Rectal smooth muscle tissue (tissue), 1 donor: Measurements from ENCODE around the gene GNB5.
A peak's percentile ranks its signal among the peaks of the same experiment; 100 is the strongest.

Experiments
- H3K27ac ChIP-seq: one replicate; pipeline ENCODE4 v1.7.0; 2013; ENCODE audit warnings: low read depth, low read length, inconsistent platforms
- H3K27me3 ChIP-seq: one replicate; pipeline ENCODE4 v1.7.0; 2013; ENCODE audit warnings: low read length; ENCODE audit not compliant: control insufficient read depth, insufficient read depth
- H3K36me3 ChIP-seq: one replicate; pipeline ENCODE4 v1.7.0; 2013; ENCODE audit warnings: low read length; ENCODE audit not compliant: control insufficient read depth, insufficient read depth
- H3K4me1 ChIP-seq: one replicate; pipeline ENCODE4 v1.7.0; 2013; ENCODE audit warnings: low read length; ENCODE audit not compliant: control insufficient read depth, insufficient read depth
- H3K4me3 ChIP-seq: one replicate; pipeline ENCODE4 v1.7.0; 2013; ENCODE audit warnings: low read length
- H3K9ac ChIP-seq: one replicate; pipeline ENCODE4 v1.7.0; 2013; ENCODE audit warnings: low read length

Gene GNB5

DNA sequence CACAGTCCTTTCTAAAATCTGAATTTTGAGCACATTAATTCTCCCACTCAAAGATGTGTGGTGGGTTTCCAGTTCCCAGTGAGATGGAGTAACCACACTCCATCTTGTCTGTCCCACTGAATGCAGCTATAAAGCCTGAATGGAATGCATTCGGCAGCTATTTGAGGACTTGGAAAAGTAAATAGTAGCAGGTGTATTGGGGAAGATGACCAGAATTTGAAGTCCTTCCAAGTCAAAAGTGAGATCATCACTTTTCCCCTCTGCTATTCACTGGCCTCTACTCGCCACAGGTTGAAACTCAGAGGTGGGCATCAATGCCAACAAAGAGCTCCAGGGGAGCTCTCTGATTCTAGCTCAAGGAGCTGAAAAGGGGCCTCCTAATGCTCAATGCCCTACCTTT, 8.1 kb upstream of the GNB5 start:
- H3K9ac ChIP-seq, result no peak overlapping the region
- no peaks in the 10 kb centered on the region for H3K4me1 ChIP-seq
- no peaks in the 10 kb centered on the region for H3K27me3 ChIP-seq
- H3K36me3 ChIP-seq, result peaks cover 3% of the 10 kb centered on the region
- H3K4me3 ChIP-seq, result no peak overlapping the region
- H3K27ac ChIP-seq, result no peak overlapping the region

DNA sequence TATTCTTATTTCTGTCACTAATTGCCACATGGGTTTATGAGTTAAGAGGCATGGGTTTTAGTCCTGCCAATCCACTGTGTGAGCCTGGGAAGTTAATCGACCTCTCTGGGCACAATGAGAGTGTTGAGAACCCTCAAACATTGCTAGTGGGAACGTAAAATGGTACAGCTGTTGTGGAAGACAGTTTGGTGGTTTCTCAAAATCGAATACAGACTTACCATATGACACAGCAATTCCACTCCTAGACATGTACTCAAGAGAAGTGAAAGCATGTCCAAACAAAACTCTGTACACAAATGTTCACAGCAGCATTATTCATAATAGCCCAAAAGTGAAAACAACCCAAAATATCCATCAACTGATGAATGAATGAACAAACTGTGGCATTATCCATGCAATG, 5.7 kb upstream of the GNB5 start:
- Histone ChIP-seq H3K36me3 (peaks cover 3% of the 10 kb centered on the region), H3K27me3 (no peaks in the 10 kb centered on the region), H3K4me3 (no peak overlapping the region), H3K4me1 (no peaks in the 10 kb centered on the region), H3K27ac (no peak overlapping the region), H3K9ac (no peak overlapping the region)

DNA sequence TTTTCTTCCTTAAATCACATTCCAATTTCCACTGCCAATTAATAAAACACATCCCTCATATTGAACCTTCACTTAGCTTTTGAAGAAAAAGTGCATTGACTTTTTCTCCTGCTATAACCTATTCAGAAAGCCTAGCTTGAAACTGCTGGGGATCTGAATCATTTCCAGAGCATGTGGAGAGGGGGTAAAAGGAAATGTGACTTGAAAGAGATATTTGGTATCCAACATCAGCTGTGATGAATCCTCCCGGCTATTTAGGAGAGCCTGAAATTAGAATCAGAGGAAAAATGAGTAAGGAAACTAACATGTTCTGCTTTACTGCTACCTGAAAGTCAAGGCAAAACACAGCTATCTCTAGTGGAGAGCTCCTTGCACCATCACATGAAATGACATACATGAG, 2.6 kb upstream of the GNB5 start:
- H3K27me3 ChIP-seq, result no peaks in the 10 kb centered on the region
- no peaks in the 10 kb centered on the region for H3K4me1 ChIP-seq
- H3K4me3 ChIP-seq, result no peak overlapping the region
- no peak overlapping the region for H3K27ac ChIP-seq
- no peak overlapping the region for H3K9ac ChIP-seq
- H3K36me3 ChIP-seq, result peaks cover 3% of the 10 kb centered on the region

DNA sequence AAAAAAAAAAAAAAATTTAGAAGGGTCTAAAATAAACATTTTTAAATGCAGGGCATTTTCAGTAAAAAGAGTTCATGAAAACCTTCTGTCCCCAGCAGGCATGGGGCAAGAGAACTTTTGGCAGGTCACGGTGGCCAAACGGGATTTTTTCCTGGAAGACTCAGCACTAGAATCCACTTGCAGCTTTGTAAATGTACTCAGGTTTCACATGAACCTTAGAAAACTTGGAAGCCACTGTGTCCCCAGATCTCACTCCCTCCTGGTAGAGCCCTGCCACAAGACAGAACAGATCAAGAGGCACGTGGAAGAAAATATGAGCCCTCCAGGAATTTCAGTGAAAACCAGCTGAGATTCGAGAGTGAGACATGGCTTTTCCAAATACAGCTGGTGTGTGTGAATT, 2.1 kb upstream of the GNB5 start:
- no peaks in the 10 kb centered on the region for H3K27me3 ChIP-seq
- no peaks in the 10 kb centered on the region for H3K4me1 ChIP-seq
- no peak overlapping the region for H3K9ac ChIP-seq
- no peak overlapping the region for H3K4me3 ChIP-seq
- no peak overlapping the region for H3K27ac ChIP-seq
- peaks cover 3% of the 10 kb centered on the region for H3K36me3 ChIP-seq

DNA sequence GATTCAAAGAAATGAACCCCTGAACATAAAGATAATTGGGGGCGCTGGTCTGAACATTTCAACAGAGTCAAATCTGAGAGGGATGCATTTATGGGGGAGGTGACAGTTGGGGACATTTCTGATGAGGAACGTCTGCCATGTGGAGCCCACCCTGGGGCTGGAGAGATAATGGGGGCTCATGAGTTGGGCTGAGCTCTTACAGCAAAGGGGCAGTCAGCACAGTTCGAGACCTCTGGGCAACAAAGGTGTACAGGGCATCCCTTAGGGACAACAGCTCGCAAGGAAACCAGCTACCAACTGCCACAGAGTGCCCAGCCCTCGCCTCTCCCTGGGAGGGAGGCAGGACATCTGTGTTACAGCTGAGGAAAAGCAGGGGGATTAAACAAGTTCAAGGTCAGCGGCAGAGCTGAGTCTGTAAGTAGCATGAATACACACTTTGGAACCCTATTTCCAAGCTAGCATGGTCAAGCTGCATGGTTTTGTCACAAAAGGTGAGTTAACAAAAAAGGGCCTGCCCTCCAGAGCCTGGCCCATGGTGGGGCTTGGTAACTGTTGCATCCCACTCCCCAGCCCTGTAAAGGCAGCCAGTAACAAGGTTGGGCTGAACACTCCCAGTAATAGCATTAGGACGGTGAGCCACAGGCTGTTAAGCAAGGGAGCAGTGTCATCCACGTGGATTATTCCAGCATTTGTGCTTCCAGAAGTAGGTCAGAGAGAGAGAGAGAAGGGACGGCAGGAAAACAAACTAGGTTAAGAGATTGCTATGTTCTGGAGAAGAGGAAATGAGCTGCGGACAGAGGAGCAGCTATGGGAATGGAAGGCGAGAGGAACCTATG, 4.3 kb downstream of the GNB5 start:
- H3K9ac ChIP-seq, result no peak overlapping the region
- H3K27ac ChIP-seq, result peak overlapping the region; percentile 19
- H3K4me1 ChIP-seq, result no peaks in the 10 kb centered on the region
- H3K36me3 ChIP-seq, result no peaks in the 10 kb centered on the region
- H3K4me3 ChIP-seq, result no peak overlapping the region
- no peaks in the 10 kb centered on the region for H3K27me3 ChIP-seq

DNA sequence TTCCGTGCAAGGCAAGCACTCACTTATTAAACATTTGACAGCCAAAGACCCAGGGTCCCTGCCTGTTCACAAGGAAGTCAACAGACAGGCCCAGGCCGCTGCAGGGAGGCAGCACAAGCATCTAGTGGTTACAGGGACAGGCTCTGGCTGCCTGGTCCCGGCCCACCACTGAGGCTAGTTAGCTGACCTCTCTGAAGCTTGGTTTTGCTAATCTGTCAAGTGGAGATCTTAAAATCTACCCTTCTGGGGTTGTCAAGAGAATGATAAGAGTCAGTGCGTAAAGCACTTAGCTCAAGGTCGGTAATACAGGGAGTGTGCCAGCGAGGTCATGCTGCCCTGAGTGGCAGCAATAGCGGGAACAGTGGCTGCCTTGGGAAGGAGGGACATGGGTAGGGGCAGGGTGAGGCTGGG, 6.0 kb downstream of the GNB5 start:
- H3K27me3 ChIP-seq, result peaks cover under 1% of the 10 kb centered on the region
- H3K36me3 ChIP-seq, result no peaks in the 10 kb centered on the region
- no peak overlapping the region for H3K4me3 ChIP-seq
- no peak overlapping the region for H3K27ac ChIP-seq
- H3K9ac ChIP-seq, result no peak overlapping the region
- H3K4me1 ChIP-seq, result peaks cover 4% of the 10 kb centered on the region

DNA sequence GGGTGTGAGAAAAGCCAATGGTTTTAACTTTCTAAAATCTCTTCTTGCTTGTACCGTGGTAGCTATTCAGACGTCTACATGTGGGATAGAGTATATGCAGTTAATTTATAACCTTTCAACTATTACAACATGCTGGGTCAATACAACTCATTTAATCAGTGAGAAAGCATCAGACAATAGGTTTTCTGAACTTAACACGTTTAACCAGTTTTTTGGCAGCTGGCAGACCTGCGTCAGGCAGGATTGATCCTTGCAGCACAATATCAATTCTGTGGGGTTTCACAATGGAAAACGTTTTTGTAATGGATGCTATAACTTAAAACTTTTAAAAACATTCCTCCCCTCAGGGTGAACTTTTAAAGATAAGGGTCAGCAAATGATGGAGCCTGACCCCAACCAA, 6.5 kb downstream of the GNB5 start:
- H3K27ac ChIP-seq, result no peak overlapping the region
- H3K27me3 ChIP-seq, result peaks cover 3% of the 10 kb centered on the region
- no peak overlapping the region for H3K4me3 ChIP-seq
- H3K36me3 ChIP-seq, result no peaks in the 10 kb centered on the region
- H3K4me1 ChIP-seq, result peaks cover 4% of the 10 kb centered on the region
- no peak overlapping the region for H3K9ac ChIP-seq

DNA sequence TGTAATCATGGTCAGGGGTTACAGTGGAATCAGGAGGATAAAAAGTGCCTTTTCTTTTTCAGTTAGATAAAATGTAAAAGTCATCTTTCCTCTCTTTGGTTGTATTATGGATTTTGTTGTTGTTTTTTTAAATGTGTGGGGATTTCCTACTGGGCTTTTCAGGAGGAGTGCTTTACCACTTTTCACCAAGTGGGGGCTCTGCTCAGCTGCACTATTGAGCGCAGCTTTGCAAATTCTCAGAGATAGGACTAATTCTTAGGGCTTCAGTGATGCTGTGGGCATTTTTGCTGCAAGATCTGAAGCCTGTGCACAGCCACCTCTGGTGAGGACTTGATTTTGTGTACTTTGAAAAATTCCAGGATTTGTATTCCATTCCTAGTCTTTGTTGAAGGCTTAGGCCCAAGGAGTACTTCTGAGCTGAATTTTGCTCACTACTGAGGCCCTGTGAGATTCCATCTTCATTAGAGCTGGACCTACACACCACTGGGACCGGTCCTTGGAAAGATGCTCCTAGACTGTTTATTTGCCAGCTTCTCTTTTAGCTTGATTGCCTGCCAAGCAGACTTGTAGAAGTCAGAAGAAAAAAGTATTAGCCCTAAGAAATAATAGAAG, 7.5 kb downstream of the GNB5 start:
- H3K27me3 ChIP-seq, result peaks cover 3% of the 10 kb centered on the region
- no peaks in the 10 kb centered on the region for H3K36me3 ChIP-seq
- no peak overlapping the region for H3K27ac ChIP-seq
- no peak overlapping the region for H3K9ac ChIP-seq
- no peak overlapping the region for H3K4me3 ChIP-seq
- peaks cover 4% of the 10 kb centered on the region for H3K4me1 ChIP-seq

DNA sequence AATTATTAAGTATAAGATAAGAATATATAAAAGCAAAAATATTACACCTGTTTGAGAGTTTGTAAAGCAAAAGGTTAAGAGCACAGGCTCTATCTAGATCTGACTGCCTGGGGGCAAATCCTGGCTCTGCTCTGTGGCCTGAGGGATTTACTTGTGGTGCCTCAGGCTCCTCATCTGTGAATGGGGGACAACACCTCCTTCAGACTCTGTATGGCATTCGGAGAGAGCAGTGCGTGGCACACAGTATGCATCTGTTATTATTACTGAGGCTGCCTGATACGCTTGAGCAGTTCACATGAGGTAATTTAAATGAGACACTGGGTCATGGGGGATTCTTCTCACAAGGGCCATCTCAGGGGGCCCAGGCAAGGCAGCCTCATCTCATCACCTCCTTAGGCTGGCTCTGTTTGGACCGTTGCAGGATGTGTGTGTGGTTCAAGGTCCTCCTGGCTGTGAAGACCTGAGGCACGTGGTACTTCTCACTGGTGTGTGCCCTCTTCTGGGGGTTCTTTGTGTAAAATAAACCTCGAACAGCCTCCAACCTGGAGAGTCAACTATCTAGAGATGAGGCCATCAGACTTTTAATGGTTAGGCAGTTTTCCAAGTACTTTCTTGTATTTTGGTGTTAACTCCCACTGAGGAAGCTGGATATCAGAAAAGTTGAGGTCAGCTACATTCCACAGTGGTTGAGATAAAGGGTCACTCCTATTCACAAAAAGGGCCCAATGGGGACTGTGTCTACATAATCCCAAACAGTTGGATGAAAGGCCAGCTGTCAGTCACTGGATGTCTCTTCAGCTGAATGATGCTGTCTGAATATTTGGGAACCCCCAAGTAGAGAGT, 9.0 kb downstream of the GNB5 start:
- Histone ChIP-seq H3K9ac (no peak overlapping the region), H3K27ac (no peak overlapping the region), H3K4me1 (peaks cover 4% of the 10 kb centered on the region), H3K36me3 (no peaks in the 10 kb centered on the region), H3K4me3 (no peak overlapping the region), H3K27me3 (peaks cover 3% of the 10 kb centered on the region)

DNA sequence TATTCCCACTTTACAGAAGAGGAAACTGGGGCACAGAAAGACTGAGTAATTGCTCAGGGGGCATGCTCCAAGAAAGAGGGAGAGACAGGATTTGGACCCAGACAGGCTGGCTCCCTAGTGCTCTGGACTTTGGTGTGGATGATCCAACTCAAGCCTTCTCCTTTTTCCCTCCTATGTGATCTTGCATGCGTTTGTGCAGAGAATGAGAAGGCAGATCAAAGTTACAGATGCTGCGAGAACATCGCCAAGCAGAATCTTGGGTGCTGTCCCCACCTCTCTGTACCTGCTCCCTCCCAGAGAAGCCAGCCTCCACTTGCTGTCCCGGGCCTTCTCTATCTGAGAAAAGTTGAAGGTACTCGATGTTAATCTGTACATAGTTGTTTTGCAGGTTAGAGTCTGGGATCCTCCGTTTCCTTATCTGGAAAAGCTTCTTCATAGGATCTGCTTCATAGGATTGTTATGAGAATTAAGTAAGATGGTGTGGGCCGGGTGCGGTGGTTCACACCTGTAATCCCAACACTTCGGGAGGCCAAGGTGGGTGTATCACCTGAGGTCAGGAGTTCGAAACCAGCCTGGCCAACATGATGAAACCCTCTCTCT, 10.2 kb downstream of the GNB5 start:
- Histone ChIP-seq H3K4me3 (peak overlapping the region; percentile 86), H3K27me3 (peaks cover 3% of the 10 kb centered on the region), H3K9ac (no peak overlapping the region), H3K27ac (no peak overlapping the region), H3K36me3 (no peaks in the 10 kb centered on the region), H3K4me1 (peaks cover 4% of the 10 kb centered on the region)

DNA sequence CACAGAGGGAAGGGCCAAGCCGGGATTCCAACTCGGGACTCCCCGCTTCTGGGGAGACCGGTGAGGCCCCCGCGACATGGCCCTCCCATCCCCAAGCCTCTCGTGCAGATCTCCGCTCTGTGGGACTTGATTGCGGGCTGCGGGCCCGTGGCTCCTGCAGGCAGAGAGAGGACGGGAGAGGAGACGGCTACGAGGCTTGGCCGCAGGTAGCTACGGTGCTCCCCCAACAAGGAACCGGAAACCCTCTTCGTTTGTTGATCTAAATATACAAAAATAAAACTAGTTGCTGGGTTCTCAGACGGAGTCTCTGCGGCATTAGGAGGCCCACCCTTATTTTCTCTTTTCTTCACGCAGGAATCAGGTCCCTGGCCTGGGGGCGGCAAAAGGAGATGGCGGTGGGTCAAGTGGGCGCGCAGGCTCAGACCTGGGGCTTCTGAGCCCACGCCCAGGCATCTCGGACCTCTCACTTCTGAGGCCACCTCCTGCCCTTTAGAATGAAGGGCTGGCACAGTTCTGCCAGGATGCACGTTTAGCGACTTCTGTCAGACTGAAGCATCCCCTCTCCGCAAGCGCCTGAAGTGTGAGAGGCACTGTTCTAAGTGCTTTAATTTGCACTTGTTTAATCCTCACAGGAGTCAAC, 10.9 kb downstream of the GNB5 start:
- Histone ChIP-seq H3K4me3 (peak overlapping the region; percentile 86), H3K4me1 (peaks cover 4% of the 10 kb centered on the region), H3K27me3 (peaks cover 3% of the 10 kb centered on the region), H3K36me3 (no peaks in the 10 kb centered on the region), H3K9ac (peak overlapping the region; percentile 71), H3K27ac (peak overlapping the region; percentile 75)
